ENCODE results near the gene LEF1. TPM values are rescaled to one million over a fixed set of nuclear protein-coding genes. Genes with fewer than 3 reads are reported as not detected.

LEF1 gene
- total RNA-seq, 1 experiment from 2014 or later, result 22.3 TPM

DNA sequence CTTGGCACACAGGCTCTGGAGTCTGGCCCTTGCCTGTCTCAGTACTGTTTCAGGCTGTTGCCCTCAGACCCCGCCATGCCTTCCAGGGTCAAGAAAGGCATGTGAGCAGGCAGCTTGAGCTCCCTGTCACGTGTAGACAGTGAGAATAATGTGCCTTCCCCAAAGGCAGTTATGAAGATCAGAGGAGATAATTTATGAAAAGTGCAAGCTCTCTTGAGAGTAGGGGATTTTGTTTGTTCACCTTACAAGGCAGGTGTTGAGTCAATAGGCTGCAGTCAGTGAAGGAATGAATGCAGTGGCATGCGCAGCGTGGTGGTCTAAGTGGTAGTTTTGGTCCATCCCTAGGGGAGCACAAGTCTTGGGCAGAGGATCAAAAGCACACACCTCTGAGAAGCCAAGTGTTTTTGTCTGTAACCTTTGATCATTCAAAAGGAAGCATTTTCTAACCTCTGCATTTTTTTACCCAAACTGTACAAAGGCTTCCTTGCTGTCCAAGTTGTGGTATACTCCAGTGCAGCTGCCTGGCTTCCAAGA is 164.7 kb downstream of the LEF1 start:
- no peak for DNase-seq
- CTCF ChIA-PET, result no interaction called here
- TF ChIP-seq, protein P1, sequence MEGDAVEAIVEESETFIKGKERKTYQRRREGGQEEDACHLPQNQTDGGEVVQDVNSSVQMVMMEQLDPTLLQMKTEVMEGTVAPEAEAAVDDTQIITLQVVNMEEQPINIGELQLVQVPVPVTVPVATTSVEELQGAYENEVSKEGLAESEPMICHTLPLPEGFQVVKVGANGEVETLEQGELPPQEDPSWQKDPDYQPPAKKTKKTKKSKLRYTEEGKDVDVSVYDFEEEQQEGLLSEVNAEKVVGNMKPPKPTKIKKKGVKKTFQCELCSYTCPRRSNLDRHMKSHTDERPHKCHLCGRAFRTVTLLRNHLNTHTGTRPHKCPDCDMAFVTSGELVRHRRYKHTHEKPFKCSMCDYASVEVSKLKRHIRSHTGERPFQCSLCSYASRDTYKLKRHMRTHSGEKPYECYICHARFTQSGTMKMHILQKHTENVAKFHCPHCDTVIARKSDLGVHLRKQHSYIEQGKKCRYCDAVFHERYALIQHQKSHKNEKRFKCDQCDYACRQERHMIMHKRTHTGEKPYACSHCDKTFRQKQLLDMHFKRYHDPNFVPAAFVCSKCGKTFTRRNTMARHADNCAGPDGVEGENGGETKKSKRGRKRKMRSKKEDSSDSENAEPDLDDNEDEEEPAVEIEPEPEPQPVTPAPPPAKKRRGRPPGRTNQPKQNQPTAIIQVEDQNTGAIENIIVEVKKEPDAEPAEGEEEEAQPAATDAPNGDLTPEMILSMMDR (IDR thresholded peaks at IDR 0.05; ENCODE audit: insufficient read depth in 1 of 2, low read depth in 1 of 2, low read length in 1 of 2, severe bottlenecking in 1 of 2, unreplicated experiment in 1 of 2), result no peak
- Histone ChIP-seq H3K27me3 (replicated peaks; ENCODE audit: control insufficient read depth, insufficient read depth, low read length) (no peaks in the 10 kb centered on the region), H3K9me3 (no peaks in the 10 kb centered on the region), H3K36me3 (ENCODE audit: control insufficient read depth, insufficient read depth, low read length) (no peaks in the 10 kb centered on the region; the same call in 1 of the 2 replicates), H3K4me3 (ENCODE audit: low read depth, low read length) (no peak overlapping the region), H3K4me1 (no peaks in the 10 kb centered on the region)
- BruUV-seq (replicated peaks), result no TSS peak
- Mint-ChIP-seq H3K27me3 (ENCODE audit: insufficient read depth, unreplicated experiment) (no peaks in the 10 kb centered on the region), H3K27ac (ENCODE audit: unreplicated experiment) (no peak overlapping the region), H3K4me1 (ENCODE audit: low read depth, unreplicated experiment) (no peaks in the 10 kb centered on the region), H3K9me3 (ENCODE audit: unreplicated experiment) (peaks cover 14% of the 10 kb centered on the region), H3K36me3 (ENCODE audit: insufficient read depth, unreplicated experiment) (no peaks in the 10 kb centered on the region), H3K4me3 (ENCODE audit: unreplicated experiment) (no peak overlapping the region)
- intact Hi-C loops (cut with micrococcal nuclease; ENCODE audit: unreplicated experiment), result no loop called here
- POLR2A ChIA-PET, result no interaction called here

DNA sequence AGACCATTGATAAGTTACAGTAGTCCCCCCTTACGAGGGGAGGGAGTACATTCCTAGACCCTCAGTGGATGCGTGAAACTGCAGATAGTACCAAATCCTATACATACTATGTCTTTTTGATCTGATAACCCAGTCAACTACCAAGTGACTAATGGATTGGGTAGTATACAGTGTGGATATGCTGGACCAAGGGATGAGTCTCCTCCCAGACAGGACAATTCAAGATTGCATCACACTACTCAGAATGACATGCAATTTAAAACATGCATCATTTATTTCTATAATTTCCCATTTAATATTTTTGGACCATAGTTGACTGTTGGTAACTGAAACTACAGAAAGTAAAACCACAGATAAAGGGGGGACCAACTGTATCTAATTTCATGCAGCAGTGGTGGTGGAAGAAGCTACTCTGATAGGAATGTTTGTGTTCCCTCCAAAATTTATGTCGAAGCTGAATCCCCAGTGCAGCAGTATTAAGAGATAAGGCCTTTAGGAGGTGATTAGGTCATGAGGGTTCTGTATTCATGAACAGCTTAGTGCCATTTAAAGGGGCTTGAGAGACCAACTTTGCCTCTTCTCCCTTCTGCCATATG is 167.1 kb downstream of the LEF1 start:
- H3K27me3 Mint-ChIP-seq (ENCODE audit: insufficient read depth, unreplicated experiment), result no peaks in the 10 kb centered on the region
- no peak overlapping the region for H3K4me3 Mint-ChIP-seq (ENCODE audit: unreplicated experiment)
- Histone ChIP-seq H3K4me1 (no peaks in the 10 kb centered on the region), H3K27me3 (replicated peaks; ENCODE audit: control insufficient read depth, insufficient read depth, low read length) (no peaks in the 10 kb centered on the region), H3K9me3 (no peaks in the 10 kb centered on the region), H3K36me3 (ENCODE audit: control insufficient read depth, insufficient read depth, low read length) (no peaks in the 10 kb centered on the region; the same call in 1 of the 2 replicates), H3K4me3 (ENCODE audit: low read depth, low read length) (no peak overlapping the region)
- no peaks in the 10 kb centered on the region for H3K36me3 Mint-ChIP-seq (ENCODE audit: insufficient read depth, unreplicated experiment)
- BruUV-seq (replicated peaks), result no TSS peak
- ChIA-PET CTCF (no interaction called here), POLR2A (no interaction called here)
- H3K9me3 Mint-ChIP-seq (ENCODE audit: unreplicated experiment), result peaks cover 14% of the 10 kb centered on the region
- H3K4me1 Mint-ChIP-seq (ENCODE audit: low read depth, unreplicated experiment), result no peaks in the 10 kb centered on the region
- intact Hi-C loops (cut with micrococcal nuclease; ENCODE audit: unreplicated experiment), result no loop called here
- DNase-seq, result no peak
- H3K27ac Mint-ChIP-seq (ENCODE audit: unreplicated experiment), result no peak overlapping the region
- TF ChIP-seq, protein P1 (IDR thresholded peaks at IDR 0.05; ENCODE audit: insufficient read depth in 1 of 2, low read depth in 1 of 2, low read length in 1 of 2, severe bottlenecking in 1 of 2, unreplicated experiment in 1 of 2), result no peak

DNA sequence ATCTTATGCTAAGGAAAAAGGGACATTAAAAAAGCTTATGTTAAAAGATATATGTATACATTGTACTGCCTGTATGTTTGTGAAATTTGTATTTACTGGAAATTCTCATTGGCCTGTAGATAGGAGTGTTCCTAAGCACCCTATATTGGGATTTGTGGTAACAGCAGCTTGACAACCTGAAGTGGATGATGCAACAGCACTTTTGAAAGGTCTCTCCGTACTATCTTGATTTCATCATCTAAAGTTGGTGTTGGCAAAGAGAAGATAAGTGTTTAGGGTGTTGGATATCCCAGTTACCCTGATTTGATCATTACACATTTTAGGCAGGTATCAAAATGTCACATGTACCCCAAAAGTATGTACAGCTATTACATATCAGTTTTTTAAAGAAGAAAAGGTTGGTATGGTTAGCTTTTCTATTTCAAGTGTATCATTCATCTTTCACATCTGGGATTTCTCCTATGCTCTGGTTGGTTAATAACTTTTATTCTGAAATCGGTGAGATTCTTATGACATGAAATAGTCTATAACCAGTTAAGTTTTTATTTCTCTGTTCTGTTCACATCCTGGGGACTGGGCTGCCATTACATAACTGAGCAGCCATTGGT is 168.7 kb downstream of the LEF1 start:
- H3K9me3 Mint-ChIP-seq (ENCODE audit: unreplicated experiment), result peaks cover 14% of the 10 kb centered on the region
- no peak overlapping the region for H3K4me3 ChIP-seq (ENCODE audit: low read depth, low read length)
- H3K4me1 ChIP-seq, result no peaks in the 10 kb centered on the region
- DNase-seq, result no peak
- H3K27me3 ChIP-seq (replicated peaks; ENCODE audit: control insufficient read depth, insufficient read depth, low read length), result no peaks in the 10 kb centered on the region
- no peak overlapping the region for H3K4me3 Mint-ChIP-seq (ENCODE audit: unreplicated experiment)
- H3K9me3 ChIP-seq, result no peaks in the 10 kb centered on the region
- POLR2A ChIA-PET, result no interaction called here
- no peak overlapping the region for H3K27ac Mint-ChIP-seq (ENCODE audit: unreplicated experiment)
- H3K36me3 Mint-ChIP-seq (ENCODE audit: insufficient read depth, unreplicated experiment), result no peaks in the 10 kb centered on the region
- intact Hi-C loops (cut with micrococcal nuclease; ENCODE audit: unreplicated experiment), result no loop called here
- H3K4me1 Mint-ChIP-seq (ENCODE audit: low read depth, unreplicated experiment), result no peaks in the 10 kb centered on the region
- H3K27me3 Mint-ChIP-seq (ENCODE audit: insufficient read depth, unreplicated experiment), result no peaks in the 10 kb centered on the region
- H3K36me3 ChIP-seq (ENCODE audit: control insufficient read depth, insufficient read depth, low read length), result no peaks in the 10 kb centered on the region; the same call in 1 of the 2 replicates
- CTCF ChIA-PET, result no interaction called here
- no TSS peak for BruUV-seq (replicated peaks)
- TF ChIP-seq, protein P1 (IDR thresholded peaks at IDR 0.05; ENCODE audit: insufficient read depth in 1 of 2, low read depth in 1 of 2, low read length in 1 of 2, severe bottlenecking in 1 of 2, unreplicated experiment in 1 of 2), result no peak
